OCI-LY3 (cell line): ENCODE measurements around the gene MUSK.

Source experiments
- H2AFZ ChIP-seq: fragments of 200-600, 300-600 bp; shearing (Covaris generic); 2 replicates; pipeline ENCODE4 v1.6.0; 2014; ENCODE audit warnings: antibody characterized with exemption, low read depth, low read length
- H3K27ac ChIP-seq: fragments of 200-600, 300-600 bp; sonication (generic); 2 replicates; pipeline ENCODE4 v1.5.1; 2014; ENCODE audit warnings: mild to moderate bottlenecking, low read length, moderate library complexity, mixed read lengths
- H3K27me3 ChIP-seq: fragments of 200-600, 300-600 bp; sonication (generic); 2 replicates; pipeline ENCODE4 v1.6.1; 2014; ENCODE audit warnings: low read depth, low read length, mixed read lengths
- H3K36me3 ChIP-seq: fragments of 200-600, 300-600 bp; sonication (generic); replicated peaks from 2 replicates; pipeline ENCODE3; 2014; ENCODE audit warnings: low read depth, low read length, mixed read lengths
- H3K4me1 ChIP-seq: fragments of 300-600, 200-600 bp; sonication (generic); 2 replicates; pipeline ENCODE4 v1.6.1; 2014; ENCODE audit warnings: low read length, mixed read lengths
- H3K4me2 ChIP-seq: fragments of 200-600, 300-600 bp; sonication (generic); 2 replicates; pipeline ENCODE4 v1.6.1; 2014; ENCODE audit warnings: low read length, mixed read lengths
- H3K4me3 ChIP-seq: fragments of 300-600, 200-600 bp; sonication (generic); 2 replicates; pipeline ENCODE4 v1.5.1; 2014; ENCODE audit warnings: antibody characterized with exemption, mild to moderate bottlenecking, low read length, moderate library complexity
- H3K79me2 ChIP-seq: fragments of 300-600, 200-600 bp; shearing (Covaris generic); 2 replicates; pipeline ENCODE4 v1.6.1; 2014; ENCODE audit warnings: mild to moderate bottlenecking, low read length, mixed read lengths
- H3K9ac ChIP-seq: fragments of 300-600, 200-600 bp; shearing (Covaris generic); 2 replicates; pipeline ENCODE4 v1.6.0; 2014; ENCODE audit warnings: mild to moderate bottlenecking, low read length, moderate library complexity
- H3K9me3 ChIP-seq: fragments of 200-600, 300-600 bp; shearing (Covaris generic); 2 replicates; pipeline ENCODE4 v1.6.1; 2014; ENCODE audit warnings: low read length, mixed read lengths; ENCODE audit not compliant: insufficient read depth
- H4K20me1 ChIP-seq: fragments of 200-600, 300-600 bp; sonication (generic); 2 replicates; pipeline ENCODE4 v1.6.1; 2016; ENCODE audit warnings: low read length, mixed read lengths; ENCODE audit not compliant: insufficient read depth
- CTCF ChIP-seq: fragments of 200-600, 300-600 bp; sonication (generic); IDR thresholded peaks from 2 replicates; pipeline ENCODE4 v1.5.1; 2014; ENCODE audit warnings: antibody characterized with exemption, low read length, low read depth
- EZH2phosphoT487 ChIP-seq: fragments of 200-600 bp; shearing (Covaris generic); IDR thresholded peaks from 2 replicates; pipeline ENCODE4 v1.6.1; 2018; ENCODE audit warnings: antibody characterized with exemption, mixed run types, low read depth

MUSK gene

GRCh38 chr9:110769667-110770066 lies 101.1 kb downstream of the MUSK start:
- TF ChIP-seq EZH2phosphoT487 = no peak
- TF ChIP-seq CTCF = no peak
- Histone ChIP-seq H3K4me1 (no peaks in the 10 kb centered on the region), H2AFZ (no peak overlapping the region), H3K9me3 (no peaks in the 10 kb centered on the region), H3K27me3 (no peaks in the 10 kb centered on the region), H3K36me3 (no peaks in the 10 kb centered on the region), H3K9ac (no peak overlapping the region), H4K20me1 (no peaks in the 10 kb centered on the region), H3K4me3 (no peak overlapping the region), H3K79me2 (no peaks in the 10 kb centered on the region), H3K4me2 (no peak overlapping the region), H3K27ac (no peak overlapping the region)

- Histone ChIP-seq H3K27ac (no peak overlapping the region), H3K79me2 (no peaks in the 10 kb centered on the region), H3K4me3 (no peak overlapping the region), H4K20me1 (no peaks in the 10 kb centered on the region), H2AFZ (no peak overlapping the region), H3K36me3 (no peaks in the 10 kb centered on the region), H3K4me2 (no peak overlapping the region), H3K4me1 (no peaks in the 10 kb centered on the region), H3K9me3 (no peaks in the 10 kb centered on the region), H3K27me3 (no peaks in the 10 kb centered on the region), H3K9ac (no peak overlapping the region)
- TF ChIP-seq EZH2phosphoT487 = no peak
- TF ChIP-seq CTCF = no peak
Observed at GRCh38 chr9:110775724-110776123, 107.1 kb downstream of the MUSK start.

- H3K27ac ChIP-seq = no peak overlapping the region
- H3K4me2 ChIP-seq = no peak overlapping the region
- TF ChIP-seq EZH2phosphoT487 (no peak), CTCF (no peak)
- H2AFZ ChIP-seq = no peak overlapping the region
- no peak overlapping the region for H3K9ac ChIP-seq
- no peak overlapping the region for H3K4me3 ChIP-seq
- no peaks in the 10 kb centered on the region for H3K4me1 ChIP-seq
- H4K20me1 ChIP-seq = no peaks in the 10 kb centered on the region
- no peaks in the 10 kb centered on the region for H3K9me3 ChIP-seq
- no peaks in the 10 kb centered on the region for H3K27me3 ChIP-seq
- H3K79me2 ChIP-seq = no peaks in the 10 kb centered on the region
- no peaks in the 10 kb centered on the region for H3K36me3 ChIP-seq
Observed at GRCh38 chr9:110776221-110776620, 107.6 kb downstream of the MUSK start.

GRCh38 chr9:110777196-110777875 lies 108.7 kb downstream of the MUSK start:
- TF ChIP-seq CTCF = no peak
- TF ChIP-seq EZH2phosphoT487 = no peak
- Histone ChIP-seq H3K4me1 (no peaks in the 10 kb centered on the region), H4K20me1 (no peaks in the 10 kb centered on the region), H3K9me3 (no peaks in the 10 kb centered on the region), H3K27me3 (no peaks in the 10 kb centered on the region), H2AFZ (no peak overlapping the region), H3K27ac (no peak overlapping the region), H3K4me2 (no peak overlapping the region), H3K9ac (no peak overlapping the region), H3K79me2 (no peaks in the 10 kb centered on the region), H3K36me3 (no peaks in the 10 kb centered on the region), H3K4me3 (no peak overlapping the region)
